Measurements from ENCODE around the gene NRG2. TPM values are rescaled to one million over a fixed set of nuclear protein-coding genes. Genes with fewer than 3 reads are reported as not detected.

NRG2 gene
- total RNA-seq, 3 donors from 2014 or later = 0.16 to 0.30 (median 0.23) TPM

DNA sequence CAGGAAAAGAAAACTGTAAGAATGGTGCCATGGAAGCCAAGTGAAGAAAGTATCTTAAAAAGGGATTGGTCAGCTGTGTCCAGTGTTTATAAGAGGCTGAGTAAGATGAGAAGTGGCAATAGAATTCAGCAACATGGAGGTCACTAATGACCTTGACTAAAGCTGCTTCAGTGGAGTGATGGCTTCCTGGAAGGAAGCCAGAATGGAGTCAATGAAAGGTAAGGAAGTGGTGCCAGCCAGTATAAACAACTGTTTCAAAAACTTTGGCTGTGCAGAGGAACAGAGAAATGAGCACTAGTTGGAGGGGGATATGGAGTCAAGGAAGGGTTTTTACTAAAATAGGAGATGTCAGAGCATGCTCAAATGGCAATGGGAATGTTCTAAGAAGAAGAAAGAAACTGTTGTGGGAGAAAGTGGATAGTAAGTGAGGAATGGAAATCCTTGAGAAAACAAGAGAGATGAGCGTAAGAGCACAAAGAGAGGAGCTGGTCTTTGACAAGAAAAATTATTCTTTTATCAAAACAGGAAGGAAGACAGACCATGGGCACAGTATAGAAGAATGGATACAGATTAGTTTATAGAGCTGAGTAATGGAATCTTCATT is 11.1 kb upstream of the NRG2 start:
- Mint-ChIP-seq H3K4me1 (ENCODE audit: low read depth) (no peaks in the 10 kb centered on the region), H3K36me3 (ENCODE audit: insufficient read depth) (no peaks in the 10 kb centered on the region), H3K4me3 (no peak overlapping the region), H3K27me3 (ENCODE audit: low read depth) (peaks cover 12% of the 10 kb centered on the region), H3K9me3 (no peaks in the 10 kb centered on the region)
- no peak for DNase-seq
- ATAC-seq = no peak

DNA sequence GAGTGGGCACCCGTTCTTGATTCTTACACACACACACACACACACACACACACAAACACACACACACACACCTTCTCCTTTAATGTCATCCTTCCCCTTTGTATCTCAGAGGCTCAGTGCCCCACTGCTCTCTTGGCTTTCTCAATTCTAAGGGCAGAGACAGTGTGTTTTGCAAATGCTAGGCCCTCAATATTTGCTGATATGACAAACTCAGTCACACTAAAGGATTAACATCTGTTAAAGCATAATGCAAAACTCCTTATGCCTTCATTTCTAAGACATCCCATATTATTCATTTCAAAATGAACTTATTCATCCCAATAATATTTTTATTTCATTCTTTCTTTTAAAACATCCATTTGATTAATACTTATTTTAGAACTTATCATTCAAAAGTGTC is 8.9 kb upstream of the NRG2 start:
- Mint-ChIP-seq H3K9me3 (no peaks in the 10 kb centered on the region), H3K27me3 (ENCODE audit: low read depth) (peaks cover 23% of the 10 kb centered on the region), H3K4me3 (no peak overlapping the region), H3K4me1 (ENCODE audit: low read depth) (no peaks in the 10 kb centered on the region), H3K36me3 (ENCODE audit: insufficient read depth) (no peaks in the 10 kb centered on the region)
- ATAC-seq = no peak
- no peak for DNase-seq

DNA sequence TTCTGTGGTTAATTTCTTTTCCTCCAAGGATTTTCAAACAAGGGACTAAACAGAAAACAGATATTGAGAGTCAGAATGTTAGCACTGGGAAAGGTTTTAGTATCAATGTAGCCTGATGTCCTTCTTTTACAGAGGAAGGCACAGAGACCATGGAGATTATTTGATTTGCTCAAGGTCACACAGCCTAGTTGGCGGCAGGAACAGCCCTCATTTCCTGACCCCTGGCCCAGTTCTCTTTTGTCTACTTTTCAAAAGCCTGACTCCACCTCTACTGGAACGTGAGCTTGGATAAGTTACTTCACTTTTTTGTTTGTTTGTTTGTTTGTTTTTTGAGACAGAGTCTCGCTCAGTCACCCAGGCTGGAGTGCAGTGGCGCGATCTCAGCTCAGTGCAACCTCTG is 6.6 kb upstream of the NRG2 start:
- ATAC-seq (no peak), DNase-seq (no peak)
- no peak overlapping the region for H3K4me3 Mint-ChIP-seq
- H3K9me3 Mint-ChIP-seq = no peaks in the 10 kb centered on the region
- no peaks in the 10 kb centered on the region for H3K36me3 Mint-ChIP-seq (ENCODE audit: insufficient read depth)
- no peaks in the 10 kb centered on the region for H3K4me1 Mint-ChIP-seq (ENCODE audit: low read depth)
- H3K27me3 Mint-ChIP-seq (ENCODE audit: low read depth) = peaks cover 28% of the 10 kb centered on the region

DNA sequence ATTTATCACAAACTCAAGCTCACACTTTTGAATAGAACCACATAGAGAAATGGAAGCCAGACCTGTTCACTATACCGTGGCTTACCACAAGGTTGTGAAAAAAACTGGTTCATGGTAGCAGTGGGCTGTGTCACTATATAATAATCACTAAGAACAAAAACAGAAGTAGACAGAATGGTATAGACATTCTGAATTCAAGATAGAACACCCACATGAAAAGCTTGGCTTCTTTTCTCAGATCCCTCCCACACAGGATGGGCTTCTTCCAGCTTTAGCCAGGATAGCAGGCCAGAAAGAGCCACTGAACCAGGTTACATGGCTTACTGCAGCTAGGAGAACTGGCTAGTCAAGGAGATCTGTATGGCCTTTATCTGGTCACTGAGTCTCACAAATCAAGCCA is 6.1 kb upstream of the NRG2 start:
- no peaks in the 10 kb centered on the region for H3K9me3 Mint-ChIP-seq
- DNase-seq (no peak), ATAC-seq (no peak)
- no peaks in the 10 kb centered on the region for H3K36me3 Mint-ChIP-seq (ENCODE audit: insufficient read depth)
- no peaks in the 10 kb centered on the region for H3K4me1 Mint-ChIP-seq (ENCODE audit: low read depth)
- H3K4me3 Mint-ChIP-seq = no peak overlapping the region
- peaks cover 33% of the 10 kb centered on the region for H3K27me3 Mint-ChIP-seq (ENCODE audit: low read depth)

DNA sequence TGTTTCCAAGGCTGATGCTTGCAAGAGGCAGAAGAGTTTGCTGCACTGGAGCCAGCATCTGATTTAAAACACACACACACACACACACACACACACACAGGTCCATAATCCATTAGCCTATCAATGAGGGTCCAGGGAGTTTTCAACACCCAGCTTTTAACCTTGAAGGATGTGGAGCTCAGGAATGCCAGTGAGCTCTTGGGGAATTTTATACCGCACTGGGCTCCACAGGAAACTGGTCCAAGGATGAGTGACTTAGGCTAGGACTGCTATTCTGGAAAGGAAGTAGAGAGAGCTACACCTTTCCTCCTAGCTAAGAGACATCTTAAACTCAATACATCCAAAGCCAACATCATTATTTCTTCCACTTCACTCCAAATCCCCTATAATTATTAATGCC is 942 bp upstream of the NRG2 start:
- Mint-ChIP-seq H3K27me3 (ENCODE audit: low read depth) (peaks cover 63% of the 10 kb centered on the region), H3K9me3 (no peaks in the 10 kb centered on the region), H3K36me3 (ENCODE audit: insufficient read depth) (no peaks in the 10 kb centered on the region), H3K4me1 (ENCODE audit: low read depth) (peaks cover 14% of the 10 kb centered on the region), H3K4me3 (peak overlapping the region; percentile 74)
- no peak for DNase-seq
- ATAC-seq = no peak

DNA sequence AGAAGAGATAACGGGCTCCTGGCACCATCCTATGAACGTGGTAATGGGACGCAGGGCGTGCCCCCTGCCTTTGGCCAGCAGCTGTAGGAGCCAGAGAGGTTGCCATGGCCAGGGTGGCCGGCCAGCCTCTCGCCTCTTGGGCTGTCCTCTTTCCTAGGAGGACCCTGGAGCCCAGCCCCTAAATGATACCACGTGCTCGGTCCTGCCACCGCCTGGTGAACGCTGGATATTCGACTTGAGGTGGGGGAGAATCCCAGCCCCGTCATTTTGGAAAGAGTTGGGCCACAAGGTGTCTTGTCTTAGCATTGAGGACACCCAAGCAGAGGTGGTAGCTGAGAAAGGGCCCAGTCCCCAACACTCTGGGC is 391 bp upstream of the NRG2 start:
- Mint-ChIP-seq H3K36me3 (ENCODE audit: insufficient read depth) (no peaks in the 10 kb centered on the region), H3K4me3 (peak overlapping the region; percentile 74), H3K27me3 (ENCODE audit: low read depth) (peaks cover 58% of the 10 kb centered on the region), H3K4me1 (ENCODE audit: low read depth) (peaks cover 15% of the 10 kb centered on the region), H3K9me3 (no peaks in the 10 kb centered on the region)
- ATAC-seq (peak; percentile 6 to 9), DNase-seq (no peak)

DNA sequence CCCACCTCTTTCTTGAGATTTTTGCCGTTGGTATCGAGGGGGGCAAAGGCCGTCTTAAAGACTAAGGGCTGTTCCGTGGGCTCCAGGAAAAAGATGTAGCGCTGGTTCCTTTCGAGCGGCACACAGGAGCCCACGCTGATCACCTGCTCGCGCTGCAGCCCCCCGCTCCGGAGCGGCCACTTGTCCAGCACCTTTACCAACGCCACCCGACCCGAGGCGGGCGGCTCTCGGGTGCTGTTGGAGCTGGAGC is 781 bp downstream of the NRG2 start:
- no peak for DNase-seq
- no peaks in the 10 kb centered on the region for H3K9me3 Mint-ChIP-seq
- peak overlapping the region; percentile 45 for H3K4me3 Mint-ChIP-seq
- peaks cover 18% of the 10 kb centered on the region for H3K4me1 Mint-ChIP-seq (ENCODE audit: low read depth)
- peaks cover 63% of the 10 kb centered on the region for H3K27me3 Mint-ChIP-seq (ENCODE audit: low read depth)
- peak in 1 of 2 donors; percentile 14 for ATAC-seq
- no peaks in the 10 kb centered on the region for H3K36me3 Mint-ChIP-seq (ENCODE audit: insufficient read depth)

DNA sequence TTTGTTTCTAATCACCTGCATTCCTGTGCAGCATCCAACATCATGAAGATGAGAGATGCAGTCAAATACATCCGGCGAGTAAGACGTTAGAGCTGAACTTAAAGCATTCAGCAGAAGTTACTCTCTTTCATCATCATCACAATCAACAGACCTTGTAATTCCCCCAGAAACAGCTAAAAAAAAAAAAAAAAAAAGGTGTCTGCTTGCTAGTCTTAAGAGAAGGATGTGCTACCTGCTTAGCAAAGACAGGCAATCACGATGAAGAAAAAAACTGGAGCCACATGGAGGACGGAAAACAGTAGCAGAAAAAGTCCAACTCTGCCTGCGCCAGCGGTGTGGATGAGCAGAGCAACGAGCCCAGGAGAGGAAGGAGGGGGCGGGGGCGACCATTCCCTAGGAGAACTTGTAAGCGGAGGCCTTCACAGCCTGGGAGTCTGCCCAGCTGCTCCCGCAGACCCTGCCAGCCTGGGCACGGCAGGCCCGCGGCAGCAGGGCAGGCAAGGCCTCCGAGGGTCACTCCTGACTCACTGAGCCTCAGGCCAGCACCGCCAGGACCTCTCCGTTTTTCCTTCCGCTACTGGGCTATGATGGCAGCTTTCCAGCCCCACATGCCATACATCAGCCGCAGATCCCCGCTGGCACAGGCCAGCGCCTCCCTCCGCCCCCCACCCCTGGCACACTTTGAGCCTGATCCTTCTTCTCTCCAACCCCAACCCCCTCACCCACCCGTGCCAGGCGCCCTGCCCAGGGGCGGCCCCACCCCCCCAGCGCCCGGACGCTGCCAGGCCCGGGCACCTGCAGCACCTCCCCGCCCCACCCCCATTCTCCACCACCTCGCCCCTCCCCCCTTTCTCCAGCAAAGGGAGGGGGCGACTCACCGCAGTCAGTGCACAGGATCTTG is 1.4 kb downstream of the NRG2 start:
- H3K36me3 Mint-ChIP-seq (ENCODE audit: insufficient read depth) = no peaks in the 10 kb centered on the region
- ATAC-seq (no peak), DNase-seq (no peak)
- H3K4me3 Mint-ChIP-seq = peak overlapping the region; percentile 67
- no peaks in the 10 kb centered on the region for H3K9me3 Mint-ChIP-seq
- H3K4me1 Mint-ChIP-seq (ENCODE audit: low read depth) = peaks cover 18% of the 10 kb centered on the region
- peaks cover 63% of the 10 kb centered on the region for H3K27me3 Mint-ChIP-seq (ENCODE audit: low read depth)

DNA sequence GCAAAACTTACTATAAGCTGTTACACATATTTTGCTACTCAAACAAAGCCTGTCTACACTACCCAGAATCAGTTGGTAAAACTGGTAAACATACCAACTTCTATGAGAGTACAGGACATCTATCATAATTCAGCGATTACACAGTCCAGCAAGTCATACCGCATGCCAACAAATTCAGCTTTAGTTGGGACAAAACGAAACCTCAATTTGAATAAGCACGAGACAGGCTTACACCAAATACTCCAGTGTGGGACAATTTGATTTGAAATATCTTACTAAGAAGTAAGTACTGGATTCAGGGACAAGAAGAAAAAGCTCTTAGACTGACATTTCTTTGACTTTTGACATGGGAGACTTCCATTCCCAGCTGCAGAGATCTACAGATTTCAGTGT is 2.0 kb downstream of the NRG2 start:
- peaks cover 18% of the 10 kb centered on the region for H3K4me1 Mint-ChIP-seq (ENCODE audit: low read depth)
- ATAC-seq (no peak), DNase-seq (no peak)
- peak overlapping the region; percentile 67 for H3K4me3 Mint-ChIP-seq
- no peaks in the 10 kb centered on the region for H3K36me3 Mint-ChIP-seq (ENCODE audit: insufficient read depth)
- no peaks in the 10 kb centered on the region for H3K9me3 Mint-ChIP-seq
- peaks cover 69% of the 10 kb centered on the region for H3K27me3 Mint-ChIP-seq (ENCODE audit: low read depth)

DNA sequence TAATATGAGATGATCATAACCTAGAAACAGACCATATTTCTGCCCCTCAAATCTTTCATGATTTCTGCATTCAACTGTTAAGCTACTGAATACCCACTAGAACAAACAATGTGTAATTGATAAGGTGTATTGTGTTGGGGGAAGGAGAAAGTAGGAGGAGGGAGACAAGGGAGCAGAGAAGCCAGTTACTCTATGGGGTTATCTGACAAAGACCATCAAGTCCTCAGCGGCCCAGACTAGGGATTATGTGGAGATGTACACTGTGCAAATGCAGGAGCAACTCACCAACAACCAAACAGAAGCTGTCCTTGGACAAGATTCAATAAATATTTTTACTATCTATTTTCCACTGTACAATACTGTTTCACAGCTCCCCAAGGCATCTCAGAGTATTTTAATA is 2.7 kb downstream of the NRG2 start:
- H3K36me3 Mint-ChIP-seq (ENCODE audit: insufficient read depth) = no peaks in the 10 kb centered on the region
- H3K27me3 Mint-ChIP-seq (ENCODE audit: low read depth) = peaks cover 68% of the 10 kb centered on the region
- DNase-seq = no peak
- ATAC-seq = no peak
- H3K4me1 Mint-ChIP-seq (ENCODE audit: low read depth) = peaks cover 18% of the 10 kb centered on the region
- H3K4me3 Mint-ChIP-seq = no peak overlapping the region
- H3K9me3 Mint-ChIP-seq = no peaks in the 10 kb centered on the region

DNA sequence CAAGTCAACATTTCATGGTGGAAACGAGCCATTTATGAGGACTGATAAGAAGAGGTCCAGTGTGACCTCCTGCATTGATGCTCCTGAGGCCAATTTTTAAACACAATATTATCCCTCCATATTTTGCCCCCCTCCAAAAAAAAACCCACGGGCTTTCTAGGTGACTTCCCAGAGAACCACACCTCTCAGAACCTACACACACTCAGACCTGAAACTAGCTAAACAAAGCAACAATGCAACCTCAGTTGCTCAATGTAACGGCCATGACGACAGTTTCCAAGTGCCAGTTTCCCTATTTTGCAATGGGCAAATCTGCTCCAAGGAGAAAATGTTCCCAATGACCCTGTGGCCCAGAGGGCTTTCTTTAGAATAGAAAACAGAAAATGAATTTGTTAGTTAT is 3.5 kb downstream of the NRG2 start:
- Mint-ChIP-seq H3K9me3 (no peaks in the 10 kb centered on the region), H3K4me3 (no peak overlapping the region), H3K27me3 (ENCODE audit: low read depth) (peaks cover 67% of the 10 kb centered on the region), H3K4me1 (ENCODE audit: low read depth) (peaks cover 18% of the 10 kb centered on the region), H3K36me3 (ENCODE audit: insufficient read depth) (no peaks in the 10 kb centered on the region)
- DNase-seq (no peak), ATAC-seq (no peak)

DNA sequence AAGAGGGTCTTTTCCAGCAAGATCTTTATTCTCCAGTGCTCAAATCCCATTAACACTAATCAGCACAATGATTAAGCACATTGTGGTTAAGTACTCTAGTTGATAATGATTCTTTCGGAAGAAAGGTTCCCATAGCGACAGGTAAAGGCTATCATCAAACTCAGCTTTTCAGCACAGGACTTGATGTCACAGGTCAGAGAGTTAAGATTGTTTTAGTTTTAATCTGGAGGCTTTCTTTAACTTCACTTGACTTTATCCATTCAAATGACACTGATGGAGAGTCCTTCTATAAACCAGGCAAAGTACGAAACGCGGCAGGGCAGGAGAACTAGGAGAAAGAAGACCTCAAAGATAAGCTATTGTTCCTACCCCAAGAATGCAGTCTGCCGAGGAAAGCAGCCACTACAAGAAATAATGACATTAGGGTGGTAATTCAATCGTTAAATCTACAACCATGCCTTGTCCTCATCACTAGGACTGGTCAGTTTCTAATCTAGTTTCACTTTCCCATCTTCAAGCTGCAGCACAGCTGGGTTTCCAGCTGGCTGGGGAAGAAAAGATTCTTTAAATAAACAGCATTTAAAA is 4.6 kb downstream of the NRG2 start:
- H3K9me3 Mint-ChIP-seq = no peaks in the 10 kb centered on the region
- peak overlapping the region; percentile 13 for H3K4me3 Mint-ChIP-seq
- H3K36me3 Mint-ChIP-seq (ENCODE audit: insufficient read depth) = no peaks in the 10 kb centered on the region
- ATAC-seq = no peak
- peaks cover 13% of the 10 kb centered on the region for H3K4me1 Mint-ChIP-seq (ENCODE audit: low read depth)
- DNase-seq = no peak
- H3K27me3 Mint-ChIP-seq (ENCODE audit: low read depth) = peaks cover 60% of the 10 kb centered on the region

DNA sequence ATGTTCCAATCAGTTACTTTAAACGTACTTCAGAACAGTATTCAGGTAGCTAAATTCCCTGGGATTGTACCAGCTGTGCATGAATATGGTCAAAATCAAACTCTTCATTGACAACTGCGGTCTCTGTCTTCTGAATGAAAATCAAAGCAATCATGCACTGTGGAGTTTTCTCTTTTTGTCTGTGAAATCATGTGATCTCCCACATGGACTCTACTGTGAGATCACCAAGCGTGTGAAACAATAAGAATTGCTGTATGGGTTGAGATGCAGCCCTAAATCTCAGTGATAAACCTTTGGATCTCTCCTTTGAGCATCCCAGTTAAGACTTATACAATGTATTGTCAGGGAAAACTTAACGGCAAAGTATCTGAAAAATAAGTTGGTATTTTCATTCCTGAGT is 6.1 kb downstream of the NRG2 start:
- H3K4me1 Mint-ChIP-seq (ENCODE audit: low read depth) = peaks cover 12% of the 10 kb centered on the region
- no peak overlapping the region for H3K4me3 Mint-ChIP-seq
- DNase-seq (no peak), ATAC-seq (no peak)
- no peaks in the 10 kb centered on the region for H3K9me3 Mint-ChIP-seq
- peaks cover 66% of the 10 kb centered on the region for H3K27me3 Mint-ChIP-seq (ENCODE audit: low read depth)
- no peaks in the 10 kb centered on the region for H3K36me3 Mint-ChIP-seq (ENCODE audit: insufficient read depth)

DNA sequence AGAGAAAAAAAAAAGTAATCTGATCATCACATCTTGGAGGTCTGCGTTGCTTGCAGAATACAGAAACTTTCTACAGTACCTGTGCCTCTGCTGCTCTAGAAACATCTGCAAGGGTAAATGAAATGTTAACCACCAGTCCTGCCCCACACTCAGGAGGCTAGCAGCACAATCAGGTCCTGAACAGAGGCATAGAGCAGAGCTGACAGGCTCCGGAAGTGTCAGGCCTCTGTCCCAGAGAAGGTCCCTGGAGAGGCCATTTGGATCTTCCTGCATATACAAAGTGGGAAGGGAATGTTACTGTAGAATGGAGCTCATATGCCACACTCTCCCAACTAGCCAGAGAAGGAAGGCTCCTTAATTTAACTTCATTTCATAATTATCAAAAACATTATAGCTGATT is 7.2 kb downstream of the NRG2 start:
- no peak for ATAC-seq

More for the DNA sequence above, 7.2 kb downstream of the NRG2 start:
- peaks cover 62% of the 10 kb centered on the region for H3K27me3 Mint-ChIP-seq (ENCODE audit: low read depth)
- H3K4me3 Mint-ChIP-seq = no peak overlapping the region
- DNase-seq = no peak
- no peaks in the 10 kb centered on the region for H3K9me3 Mint-ChIP-seq
- peaks cover 5% of the 10 kb centered on the region for H3K4me1 Mint-ChIP-seq (ENCODE audit: low read depth)
- H3K36me3 Mint-ChIP-seq (ENCODE audit: insufficient read depth) = no peaks in the 10 kb centered on the region

All from activated T-cell treated with anti-CD3 and anti-CD28 coated beads, Interleukin-2, amount 50 U/mL, for 4 hours (primary cell).